ENCODE data around the gene NCAPH2. TPM values are rescaled to one million over a fixed set of nuclear protein-coding genes. Genes with fewer than 3 reads are reported as not detected.

The NCAPH2 gene
- total and polyA plus RNA-seq, 2 of the 13 experiments (the other 11 are each of a cell fraction or from before 2014, with no cell fraction given) = 28.1 to 64.4 TPM

GRCh38 chr22:50516891-50517290 is 8.9 kb downstream of the NCAPH2 start:
- H2AFZ ChIP-seq (ENCODE audit: low read length) = no peak overlapping the region
- H4K20me1 ChIP-seq (ENCODE audit: insufficient read depth, low read length) = no peaks in the 10 kb centered on the region
- H3K79me2 ChIP-seq (ENCODE audit: insufficient read depth, low read length) = peaks cover 31% of the 10 kb centered on the region
- peaks cover 17 to 49% of the 10 kb centered on the region in 2 experiments for H3K36me3 ChIP-seq (replicated peaks in 1 of 2; ENCODE audit: control insufficient read depth in 1 of 2, insufficient read depth in 2 of 2, low read length in 2 of 2)
- no peaks in the 10 kb centered on the region for H3K27me3 ChIP-seq (ENCODE audit: control insufficient read depth in 1 of 2, insufficient read depth in 2 of 2, low read length in 2 of 2)
- no peak overlapping the region for H3K4me3 ChIP-seq (replicated peaks in 1 of 3; ENCODE audit: insufficient read depth in 1 of 3, low read depth in 2 of 3, low read length in 3 of 3)
- H3K4me1 ChIP-seq (ENCODE audit: insufficient read depth, low read length) = no peaks in the 10 kb centered on the region
- DNase-seq (ENCODE audit: low spot score) (no peak), FAIRE-seq (no peak), ATAC-seq (no peak)
- H3K27ac ChIP-seq (ENCODE audit: extremely low read length, insufficient read depth, low read length) = no peak overlapping the region
- TF ChIP-seq ZNF687 (CRISPR knock-in tag; IDR thresholded peaks at IDR 0.05) (0 out of 2 replicates have a peak, but pooled peaks have one; percentile 10), GRHL1 (CRISPR knock-in tag; conservative IDR thresholded peaks at IDR 0.05) (no peak), DRAP1 (CRISPR knock-in tag; IDR thresholded peaks at IDR 0.05) (no peak), ZNF143 (CRISPR knock-in tag; IDR thresholded peaks at IDR 0.05) (no peak), ZNF747 (CRISPR knock-in tag; IDR thresholded peaks at IDR 0.05; ENCODE audit: borderline replicate concordance) (no peak), ZBTB49 (CRISPR knock-in tag; IDR thresholded peaks at IDR 0.05; ENCODE audit: borderline replicate concordance) (no peak), ZNF788 (CRISPR knock-in tag; IDR thresholded peaks at IDR 0.05; ENCODE audit: borderline replicate concordance) (no peak), ELF1 (CRISPR knock-in tag; IDR thresholded peaks at IDR 0.05) (no peak)
- WGBS (ENCODE audit: low lambda C conversion rate) = 92% methylated on average over 16 of the region's 16 CpGs
- no peak overlapping the region for H3K4me2 ChIP-seq (ENCODE audit: low read depth, low read length)
- ChIA-PET CTCF (ENCODE audit: low intra/inter-chr PET ratio, low total read pairs) (no interaction called here), POLR2A (interaction anchor here (1.5 kb wide), 1 partner anchor 9 kb away, joined by 6 read pairs; the partner anchor contains the start of gene SCO2)
- in situ Hi-C loops (cut with HindIII; ENCODE audit: extremely low pct_ligation_motif_present, low pct_unique_long_range_greater_than_20kb) (no loop called here), intact Hi-C loops (cut with micrococcal nuclease; ENCODE audit: unreplicated experiment) (no loop called here)
- BruUV-seq (replicated peaks) = no TSS peak
- H3K9me3 ChIP-seq (ENCODE audit: low read length) = no peaks in the 10 kb centered on the region
- H3K9ac ChIP-seq (ENCODE audit: insufficient read depth, low read depth, low read length) = no peak overlapping the region

All from HepG2 (cell line).